ENCODE data around the gene PDZRN4. TPM values are rescaled to one million over a fixed set of nuclear protein-coding genes. Genes with fewer than 3 reads are reported as not detected.

PDZRN4 gene
- total and polyA plus RNA-seq, 2 experiments from 2014 or later = 0.90 TPM; not detected in 1

GRCh38 chr12:41325336-41325735 lies 137.2 kb downstream of the PDZRN4 start:
- no peak overlapping the region for H3K27ac ChIP-seq (ENCODE audit: low read depth)
- H3K9me3 Mint-ChIP-seq = no peaks in the 10 kb centered on the region
- H3K4me3 ChIP-seq = no peak overlapping the region
- TF ChIP-seq EZH2phosphoT487 (IDR thresholded peaks at IDR 0.05; ENCODE audit: unreplicated experiment) (no peak), EZH2 (IDR thresholded peaks at IDR 0.05; ENCODE audit: low read depth, unreplicated experiment) (no peak), STAT1 (IDR thresholded peaks at IDR 0.05; ENCODE audit: unreplicated experiment) (no peak)
- H4K20me1 ChIP-seq (replicated peaks; ENCODE audit: insufficient read depth) = no peaks in the 10 kb centered on the region
- DNase-seq (ENCODE audit: low spot score) (no peak), ATAC-seq (no peak)
- peaks cover 5% of the 10 kb centered on the region; the same call in 1 of the 2 replicates for H3K4me1 ChIP-seq (ENCODE audit: insufficient read depth)
- no peaks in the 10 kb centered on the region for H3F3A ChIP-seq (replicated peaks; ENCODE audit: low read depth)
- no peaks in the 10 kb centered on the region for H3K79me2 ChIP-seq (replicated peaks; ENCODE audit: insufficient read depth)
- no peaks in the 10 kb centered on the region for H3K36me3 ChIP-seq (ENCODE audit: insufficient read depth)
- peaks cover 11% of the 10 kb centered on the region; the same call in 2 of the 3 replicates for H3K4me1 Mint-ChIP-seq
- no peak overlapping the region for H3K27ac Mint-ChIP-seq
- no peak overlapping the region for H3K4me2 ChIP-seq
- H3K9me2 ChIP-seq (ENCODE audit: insufficient read depth) = no peaks in the 10 kb centered on the region
- no peaks in the 10 kb centered on the region for H3K27me3 ChIP-seq (ENCODE audit: insufficient read depth)
- H3K4me3 Mint-ChIP-seq = no peak overlapping the region
- H2AFZ ChIP-seq = no peak overlapping the region
- H3K36me3 Mint-ChIP-seq (ENCODE audit: low read depth) = no peaks in the 10 kb centered on the region
- no peaks in the 10 kb centered on the region for H3K27me3 Mint-ChIP-seq (ENCODE audit: insufficient read depth, low read depth, poor library complexity)

- H2AFZ ChIP-seq = peak overlapping the region; percentile 91
- H3K4me2 ChIP-seq = no peak overlapping the region
- H3K27ac ChIP-seq (ENCODE audit: low read depth) = no peak overlapping the region
- Mint-ChIP-seq H3K4me1 (peaks cover 22% of the 10 kb centered on the region), H3K4me3 (no peak overlapping the region), H3K27ac (peak overlapping the region; percentile 26; the same call in 1 of the 2 replicates), H3K27me3 (ENCODE audit: insufficient read depth, low read depth, poor library complexity) (no peaks in the 10 kb centered on the region), H3K9me3 (no peaks in the 10 kb centered on the region), H3K36me3 (ENCODE audit: low read depth) (no peaks in the 10 kb centered on the region)
- DNase-seq (ENCODE audit: low spot score) = no peak
- H3K27me3 ChIP-seq (ENCODE audit: insufficient read depth) = no peaks in the 10 kb centered on the region
- peaks cover 17% of the 10 kb centered on the region for H3K4me1 ChIP-seq (ENCODE audit: insufficient read depth)
- H3K36me3 ChIP-seq (ENCODE audit: insufficient read depth) = no peaks in the 10 kb centered on the region
- H3F3A ChIP-seq (replicated peaks; ENCODE audit: low read depth) = no peaks in the 10 kb centered on the region
- peak; percentile 39; the same call in 2 of the 3 replicates for ATAC-seq
- peaks cover 3% of the 10 kb centered on the region; the same call in 1 of the 2 replicates for H3K9me2 ChIP-seq (ENCODE audit: insufficient read depth)
- no peaks in the 10 kb centered on the region for H4K20me1 ChIP-seq (replicated peaks; ENCODE audit: insufficient read depth)
- H3K4me3 ChIP-seq = no peak overlapping the region
- no peak for TF ChIP-seq ZNF114 (CRISPR knock-in tag; IDR thresholded peaks at IDR 0.05)
- TF ChIP-seq ZNF331 (CRISPR knock-in tag; IDR thresholded peaks at IDR 0.05; ENCODE audit: low read depth) = no peak
- TF ChIP-seq EZH2phosphoT487 (IDR thresholded peaks at IDR 0.05; ENCODE audit: unreplicated experiment) = no peak
- no peak for TF ChIP-seq CREB1 (CRISPR knock-in tag; IDR thresholded peaks at IDR 0.05; ENCODE audit: low read depth)
- H3K79me2 ChIP-seq (replicated peaks; ENCODE audit: insufficient read depth) = no peaks in the 10 kb centered on the region
Measured at GRCh38 chr12:41327096-41327895, 139.2 kb downstream of the PDZRN4 start.

GRCh38 chr12:41333974-41334373 lies 145.9 kb downstream of the PDZRN4 start:
- Mint-ChIP-seq H3K4me1 (peaks cover 44% of the 10 kb centered on the region), H3K27me3 (ENCODE audit: insufficient read depth, low read depth, poor library complexity) (no peaks in the 10 kb centered on the region), H3K4me3 (peak overlapping the region; percentile 56), H3K9me3 (no peaks in the 10 kb centered on the region; the same call in 2 of the 3 replicates), H3K27ac (peak overlapping the region; percentile 74), H3K36me3 (ENCODE audit: low read depth) (peaks cover 5% of the 10 kb centered on the region; the same call in 2 of the 3 replicates)
- Histone ChIP-seq H3K4me2 (peak overlapping the region; percentile 36), H3K9me2 (ENCODE audit: insufficient read depth) (peaks cover 11% of the 10 kb centered on the region; the same call in 1 of the 2 replicates), H3K27ac (ENCODE audit: low read depth) (no peak overlapping the region), H2AFZ (no peak overlapping the region; the same call in 1 of the 2 replicates), H4K20me1 (replicated peaks; ENCODE audit: insufficient read depth) (no peaks in the 10 kb centered on the region), H3F3A (replicated peaks; ENCODE audit: low read depth) (no peaks in the 10 kb centered on the region), H3K4me3 (peak overlapping the region; percentile 7; the same call in 1 of the 2 replicates), H3K4me1 (ENCODE audit: insufficient read depth) (peaks cover 33% of the 10 kb centered on the region), H3K27me3 (ENCODE audit: insufficient read depth) (no peaks in the 10 kb centered on the region), H3K36me3 (ENCODE audit: insufficient read depth) (no peaks in the 10 kb centered on the region), H3K79me2 (replicated peaks; ENCODE audit: insufficient read depth) (no peaks in the 10 kb centered on the region)
- DNase-seq (ENCODE audit: low spot score) (peak; percentile 24), ATAC-seq (peak; percentile 68)
- no peak for TF ChIP-seq STAT1 (IDR thresholded peaks at IDR 0.05; ENCODE audit: unreplicated experiment)
- peak; percentile 75; the same call in 1 of the 2 replicates for TF ChIP-seq ZNF462 (CRISPR knock-in tag; IDR thresholded peaks at IDR 0.05)
